OCI-LY1 (cell line): ENCODE data around the gene N4BP3.

Experiments used
- H2AFZ ChIP-seq: fragments of 200-600 bp; sonication (generic), shearing (Covaris generic); 2 replicates; pipeline ENCODE4 v1.6.0; 2014; ENCODE audit warnings: antibody characterized with exemption, mild to moderate bottlenecking, low read length
- H3F3A ChIP-seq: fragments of 200-600 bp; sonication (generic), shearing (Covaris generic); 2 replicates; pipeline ENCODE4 v1.6.0; 2014; ENCODE audit warnings: mild to moderate bottlenecking, antibody characterized with exemption, low read length, moderate library complexity; ENCODE audit not compliant: insufficient read depth
- H3K27ac ChIP-seq: fragments of 200-600 bp; sonication (generic); 2 replicates; pipeline ENCODE4 v1.5.1; 2014; ENCODE audit warnings: low read length, mixed run types, mild to moderate bottlenecking, low read depth; ENCODE audit not compliant: poor library complexity, severe bottlenecking
- H3K27me3 ChIP-seq: fragments of 200-600 bp; sonication (generic); 2 replicates; pipeline ENCODE4 v1.6.0; 2014; ENCODE audit warnings: antibody characterized with exemption, mild to moderate bottlenecking, low read length, moderate library complexity; ENCODE audit not compliant: insufficient read depth
- H3K36me3 ChIP-seq: fragments of 200-600 bp; sonication (generic); 2 replicates; pipeline ENCODE4 v1.6.1; 2014; ENCODE audit warnings: mild to moderate bottlenecking, antibody characterized with exemption, low read length, moderate library complexity, mixed read lengths; ENCODE audit not compliant: insufficient read depth
- H3K4me1 ChIP-seq: fragments of 200-600 bp; sonication (generic); 2 replicates; pipeline ENCODE4 v1.5.1; 2014; ENCODE audit warnings: mild to moderate bottlenecking, low read length, moderate library complexity; ENCODE audit not compliant: insufficient read depth, severe bottlenecking
- H3K4me2 ChIP-seq: fragments of 200-600 bp; sonication (generic), shearing (Covaris generic); 2 replicates; pipeline ENCODE4 v1.6.1; 2014; ENCODE audit warnings: low read length
- H3K4me3 ChIP-seq: fragments of 200-600 bp; sonication (generic); 2 replicates; pipeline ENCODE4 v1.5.1; 2014; ENCODE audit warnings: low read length, low read depth, mild to moderate bottlenecking, mixed read lengths; ENCODE audit not compliant: poor library complexity, severe bottlenecking
- H3K79me2 ChIP-seq: fragments of 200-600 bp; shearing (Covaris generic); 2 replicates; pipeline ENCODE4 v1.6.1; 2016; ENCODE audit warnings: mixed run types, low read length, mixed read lengths; ENCODE audit not compliant: insufficient read depth
- H3K9ac ChIP-seq: fragments of 200-600 bp; sonication (generic), shearing (Covaris generic); 2 replicates; pipeline ENCODE4 v1.6.1; 2014; ENCODE audit warnings: mild to moderate bottlenecking, low read length, mixed read lengths
- H3K9me2 ChIP-seq: fragments of 200-600 bp; sonication (generic), shearing (Covaris generic); 2 replicates; pipeline ENCODE4 v1.6.1; 2014; ENCODE audit warnings: low read depth, mild to moderate bottlenecking, low read length, mixed read lengths
- H3K9me3 ChIP-seq: fragments of 200-600 bp; shearing (Covaris generic); 2 replicates; pipeline ENCODE4 v1.6.1; 2014; ENCODE audit warnings: low read length, mixed read lengths
- H4K20me1 ChIP-seq: fragments of 200-600 bp; sonication (generic), shearing (Covaris generic); 2 replicates; pipeline ENCODE4 v1.6.0; 2016; ENCODE audit warnings: mild to moderate bottlenecking, low read length; ENCODE audit not compliant: insufficient read depth
- EZH2 ChIP-seq: fragments of 200-600 bp; sonication (generic), shearing (Covaris generic); IDR thresholded peaks from 2 replicates; pipeline ENCODE4 v1.8.0; 2017; ENCODE audit warnings: borderline replicate concordance, mixed run types, mild to moderate bottlenecking, antibody characterized with exemption, low read length, moderate library complexity, mixed read lengths
- TF ChIP-seq, protein P1 (sequence below): fragments of 200-600 bp; sonication (generic), shearing (Covaris generic); IDR thresholded peaks from 2 replicates; pipeline ENCODE4 v1.5.1; 2017; ENCODE audit warnings: mild to moderate bottlenecking, antibody characterized with exemption, low read length, moderate library complexity, mixed read lengths

N4BP3 gene

GRCh38 chr5:178149199-178149932 is 36.0 kb downstream of the N4BP3 start:
- TF ChIP-seq, protein P1, sequence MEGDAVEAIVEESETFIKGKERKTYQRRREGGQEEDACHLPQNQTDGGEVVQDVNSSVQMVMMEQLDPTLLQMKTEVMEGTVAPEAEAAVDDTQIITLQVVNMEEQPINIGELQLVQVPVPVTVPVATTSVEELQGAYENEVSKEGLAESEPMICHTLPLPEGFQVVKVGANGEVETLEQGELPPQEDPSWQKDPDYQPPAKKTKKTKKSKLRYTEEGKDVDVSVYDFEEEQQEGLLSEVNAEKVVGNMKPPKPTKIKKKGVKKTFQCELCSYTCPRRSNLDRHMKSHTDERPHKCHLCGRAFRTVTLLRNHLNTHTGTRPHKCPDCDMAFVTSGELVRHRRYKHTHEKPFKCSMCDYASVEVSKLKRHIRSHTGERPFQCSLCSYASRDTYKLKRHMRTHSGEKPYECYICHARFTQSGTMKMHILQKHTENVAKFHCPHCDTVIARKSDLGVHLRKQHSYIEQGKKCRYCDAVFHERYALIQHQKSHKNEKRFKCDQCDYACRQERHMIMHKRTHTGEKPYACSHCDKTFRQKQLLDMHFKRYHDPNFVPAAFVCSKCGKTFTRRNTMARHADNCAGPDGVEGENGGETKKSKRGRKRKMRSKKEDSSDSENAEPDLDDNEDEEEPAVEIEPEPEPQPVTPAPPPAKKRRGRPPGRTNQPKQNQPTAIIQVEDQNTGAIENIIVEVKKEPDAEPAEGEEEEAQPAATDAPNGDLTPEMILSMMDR: no peak
- no peak for TF ChIP-seq EZH2
- Histone ChIP-seq H3K4me1 (peaks cover 14% of the 10 kb centered on the region), H3K9me3 (no peaks in the 10 kb centered on the region), H3F3A (no peaks in the 10 kb centered on the region), H4K20me1 (no peaks in the 10 kb centered on the region), H3K4me3 (no peak overlapping the region), H3K79me2 (peaks cover 6% of the 10 kb centered on the region; the same call in 1 of the 2 replicates), H3K27me3 (no peaks in the 10 kb centered on the region), H3K9ac (no peak overlapping the region), H3K9me2 (no peaks in the 10 kb centered on the region), H3K27ac (no peak overlapping the region), H3K4me2 (no peak overlapping the region), H2AFZ (no peak overlapping the region), H3K36me3 (peaks cover 80% of the 10 kb centered on the region)

GRCh38 chr5:178150977-178151734 is 37.8 kb downstream of the N4BP3 start:
- Histone ChIP-seq H3K27me3 (no peaks in the 10 kb centered on the region), H2AFZ (no peak overlapping the region), H3K4me2 (peak overlapping the region; percentile 85; the same call in 1 of the 2 replicates), H3K36me3 (peaks cover 67% of the 10 kb centered on the region), H4K20me1 (no peaks in the 10 kb centered on the region), H3K27ac (no peak overlapping the region), H3K9me3 (no peaks in the 10 kb centered on the region), H3K9ac (no peak overlapping the region; the same call in 1 of the 2 replicates), H3F3A (no peaks in the 10 kb centered on the region), H3K4me1 (peaks cover 29% of the 10 kb centered on the region), H3K9me2 (no peaks in the 10 kb centered on the region), H3K4me3 (no peak overlapping the region), H3K79me2 (peaks cover 6% of the 10 kb centered on the region; the same call in 1 of the 2 replicates)
- TF ChIP-seq, protein P1: peak; percentile 12; the same call in 1 of the 2 replicates
- TF ChIP-seq EZH2: no peak

GRCh38 chr5:178152491-178153444 is 39.4 kb downstream of the N4BP3 start:
- Histone ChIP-seq H2AFZ (no peak overlapping the region), H3K9me3 (no peaks in the 10 kb centered on the region), H3K27me3 (no peaks in the 10 kb centered on the region), H3K4me2 (peak overlapping the region; percentile 85), H3K9ac (peak overlapping the region; percentile 88), H3K79me2 (peaks cover 6% of the 10 kb centered on the region; the same call in 1 of the 2 replicates), H3K9me2 (no peaks in the 10 kb centered on the region), H3K4me3 (peak overlapping the region; percentile 74), H4K20me1 (no peaks in the 10 kb centered on the region), H3K36me3 (peaks cover 51% of the 10 kb centered on the region), H3K27ac (peak overlapping the region; percentile 13), H3K4me1 (peaks cover 29% of the 10 kb centered on the region), H3F3A (no peaks in the 10 kb centered on the region)
- TF ChIP-seq, protein P1: no peak
- TF ChIP-seq EZH2: no peak
